Skeletal muscle satellite cell (primary cell): ENCODE data around the gene ARL14EPL.
"Not testable (repeated sequence)": the region's sequence is repeated elsewhere in the genome, so short reads cannot be mapped to it uniquely, and the experiment has no call there.

Experiments used
- H3K27me3 ChIP-seq: 2 replicates; pipeline ENCODE4 v1.7.0; 2013; ENCODE audit warnings: low read length; ENCODE audit not compliant: control insufficient read depth, insufficient read depth
- H3K36me3 ChIP-seq: 2 replicates; pipeline ENCODE4 v1.7.0; 2013; ENCODE audit warnings: mild to moderate bottlenecking, control low read depth, low read length; ENCODE audit not compliant: insufficient read depth
- H3K4me1 ChIP-seq: 2 replicates; pipeline ENCODE4 v1.7.0; 2013; ENCODE audit warnings: low read length; ENCODE audit not compliant: control insufficient read depth, insufficient read depth
- H3K4me2 ChIP-seq: 2 replicates; pipeline ENCODE4 v1.7.0; 2013; ENCODE audit warnings: mild to moderate bottlenecking, low read length
- H3K4me3 ChIP-seq: 2 replicates; pipeline ENCODE4 v1.7.0; 2013; ENCODE audit warnings: low read length
- H3K9ac ChIP-seq: 2 replicates; pipeline ENCODE4 v1.7.0; 2013; ENCODE audit warnings: mild to moderate bottlenecking, low read depth, low read length, moderate library complexity
- H3K9me3 ChIP-seq: replicated peaks from 2 replicates; pipeline ENCODE4 v1.7.0; 2013; ENCODE audit warnings: mild to moderate bottlenecking, control low read depth, low read length

Gene ARL14EPL

DNA sequence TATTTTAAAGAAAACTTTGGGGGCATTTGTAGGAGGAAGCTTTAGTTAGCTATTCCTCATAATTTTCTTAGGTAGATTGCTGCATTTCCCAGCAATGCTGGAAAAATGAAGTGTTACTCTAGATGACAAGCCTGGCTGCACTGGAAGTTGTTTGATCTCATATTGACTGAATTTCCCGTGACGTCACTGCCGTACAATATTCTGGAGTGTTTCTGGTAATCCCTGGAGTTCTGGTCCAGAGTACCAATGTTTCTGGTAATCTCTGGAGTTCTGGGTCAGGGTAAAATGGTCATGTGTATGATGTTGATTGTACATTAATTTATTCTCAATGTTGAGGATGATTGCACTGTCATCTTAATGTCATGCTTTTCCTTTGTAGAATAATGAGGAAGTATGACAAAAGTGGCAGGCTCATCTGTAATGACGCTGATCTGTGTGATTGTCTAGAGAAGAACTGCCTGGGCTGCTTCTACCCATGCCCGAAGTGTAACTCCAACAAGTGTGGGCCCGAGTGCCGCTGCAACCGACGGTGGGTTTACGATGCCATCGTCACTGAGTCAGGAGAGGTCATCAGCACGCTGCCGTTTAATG, 26.2 kb downstream of the ARL14EPL start:
- H3K4me2 ChIP-seq = no peak overlapping the region
- no peak overlapping the region for H3K9ac ChIP-seq
- H3K4me3 ChIP-seq = no peak overlapping the region
- H3K36me3 ChIP-seq = no peaks in the 10 kb centered on the region
- no peaks in the 10 kb centered on the region for H3K9me3 ChIP-seq
- peaks cover 12% of the 10 kb centered on the region for H3K27me3 ChIP-seq
- no peaks in the 10 kb centered on the region for H3K4me1 ChIP-seq

GRCh38 chr5:116062352-116062751, 30.1 kb downstream of the ARL14EPL start:
- H3K9ac ChIP-seq = no peak overlapping the region
- H3K27me3 ChIP-seq = peaks cover 15% of the 10 kb centered on the region
- H3K4me3 ChIP-seq = no peak overlapping the region
- H3K36me3 ChIP-seq = no peaks in the 10 kb centered on the region
- no peaks in the 10 kb centered on the region for H3K4me1 ChIP-seq
- H3K4me2 ChIP-seq = no peak overlapping the region
- H3K9me3 ChIP-seq = no peaks in the 10 kb centered on the region

DNA sequence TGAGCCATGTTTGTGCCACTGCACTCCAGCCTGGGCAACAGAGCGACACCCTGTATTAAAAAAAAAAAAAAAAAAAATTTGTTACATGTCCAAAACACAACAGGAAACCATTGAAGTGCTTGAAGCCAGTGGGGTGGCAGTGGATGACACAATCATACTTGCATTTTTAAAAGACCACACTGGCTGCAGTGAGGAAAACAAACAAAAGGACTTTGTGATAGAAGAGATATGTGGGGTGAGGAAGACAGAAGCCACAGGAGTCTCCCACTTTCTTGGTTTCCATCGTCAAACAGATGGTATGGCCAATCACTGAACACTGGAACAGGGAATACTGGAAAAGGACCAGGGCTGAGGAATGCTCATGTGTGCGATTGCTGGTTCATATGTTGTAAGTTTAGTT, 31.7 kb downstream of the ARL14EPL start:
- no peaks in the 10 kb centered on the region for H3K36me3 ChIP-seq
- H3K4me3 ChIP-seq = no peak overlapping the region
- peaks cover 14% of the 10 kb centered on the region for H3K27me3 ChIP-seq
- no peaks in the 10 kb centered on the region for H3K9me3 ChIP-seq
- no peak overlapping the region for H3K9ac ChIP-seq
- H3K4me1 ChIP-seq = no peaks in the 10 kb centered on the region
- no peak overlapping the region for H3K4me2 ChIP-seq

GRCh38 chr5:116068028-116068632, 35.9 kb downstream of the ARL14EPL start:
- H3K36me3 ChIP-seq = no peaks in the 10 kb centered on the region
- H3K4me3 ChIP-seq = no peak overlapping the region
- peaks cover 3% of the 10 kb centered on the region for H3K27me3 ChIP-seq
- no peak overlapping the region for H3K9ac ChIP-seq
- no peaks in the 10 kb centered on the region for H3K9me3 ChIP-seq
- H3K4me1 ChIP-seq = no peaks in the 10 kb centered on the region
- no peak overlapping the region for H3K4me2 ChIP-seq

DNA sequence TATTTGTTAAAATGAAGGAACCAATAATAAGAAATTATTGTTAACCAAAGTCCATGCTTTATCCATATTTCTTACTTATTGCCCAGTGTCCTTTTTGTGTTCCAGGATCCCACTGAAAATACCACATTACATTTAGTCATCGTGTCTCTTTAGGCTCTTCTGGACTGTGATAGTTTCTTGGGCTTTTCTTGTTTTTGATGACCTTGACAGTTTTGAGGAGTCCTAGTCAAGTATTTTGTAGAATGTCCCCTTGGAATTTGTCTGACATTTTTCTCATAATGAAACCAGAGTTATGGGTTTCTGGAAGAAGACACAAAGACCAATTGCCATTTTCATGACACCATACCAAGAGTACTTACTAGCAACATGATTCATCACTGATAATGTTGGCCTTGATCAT, 38.9 kb downstream of the ARL14EPL start:
- Histone ChIP-seq H3K9ac (no peak overlapping the region), H3K9me3 (no peaks in the 10 kb centered on the region), H3K36me3 (no peaks in the 10 kb centered on the region), H3K4me1 (no peaks in the 10 kb centered on the region), H3K27me3 (peaks cover 3% of the 10 kb centered on the region), H3K4me3 (no peak overlapping the region), H3K4me2 (no peak overlapping the region)

GRCh38 chr5:116075191-116075831, 43.0 kb downstream of the ARL14EPL start:
- Histone ChIP-seq H3K36me3 (no peaks in the 10 kb centered on the region), H3K4me1 (no peaks in the 10 kb centered on the region), H3K4me2 (no peak overlapping the region), H3K9me3 (no peaks in the 10 kb centered on the region), H3K9ac (no peak overlapping the region), H3K4me3 (no peak overlapping the region), H3K27me3 (no peaks in the 10 kb centered on the region)

DNA sequence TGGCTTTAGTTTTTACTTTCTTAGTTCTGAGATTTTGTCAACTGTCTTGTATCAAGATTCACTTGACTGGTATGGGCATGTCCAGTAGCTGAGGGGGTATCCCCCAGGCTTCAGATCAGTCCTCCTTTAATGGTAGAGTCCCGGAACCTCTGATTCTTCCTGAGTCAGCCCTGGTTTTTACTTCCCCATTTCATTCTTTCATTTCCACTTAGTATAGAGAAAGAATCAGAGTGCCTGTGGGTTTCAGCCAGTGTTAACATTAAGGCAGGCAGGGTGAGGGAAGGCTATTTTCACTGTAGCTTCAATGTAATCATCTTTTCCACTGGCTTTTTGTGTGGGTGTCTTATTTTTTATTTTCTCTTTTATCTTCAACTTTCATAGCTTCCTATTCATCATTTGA, 44.2 kb downstream of the ARL14EPL start:
- Histone ChIP-seq H3K9me3 (no peaks in the 10 kb centered on the region), H3K4me1 (no peaks in the 10 kb centered on the region), H3K4me2 (no peak overlapping the region), H3K27me3 (no peaks in the 10 kb centered on the region), H3K9ac (no peak overlapping the region), H3K4me3 (no peak overlapping the region), H3K36me3 (no peaks in the 10 kb centered on the region)

GRCh38 chr5:116078199-116078598, 45.9 kb downstream of the ARL14EPL start:
- no peaks in the 10 kb centered on the region for H3K9me3 ChIP-seq
- no peaks in the 10 kb centered on the region for H3K36me3 ChIP-seq
- no peak overlapping the region for H3K9ac ChIP-seq
- H3K4me2 ChIP-seq = no peak overlapping the region
- no peak overlapping the region for H3K4me3 ChIP-seq
- no peaks in the 10 kb centered on the region for H3K4me1 ChIP-seq
- no peaks in the 10 kb centered on the region for H3K27me3 ChIP-seq

GRCh38 chr5:116084287-116084691, 52.0 kb downstream of the ARL14EPL start:
- no peaks in the 10 kb centered on the region for H3K27me3 ChIP-seq
- H3K4me2 ChIP-seq = peak overlapping the region; percentile 80
- peaks cover 9% of the 10 kb centered on the region for H3K4me1 ChIP-seq
- H3K9me3 ChIP-seq = no peaks in the 10 kb centered on the region
- H3K9ac ChIP-seq = peak overlapping the region; percentile 97
- H3K4me3 ChIP-seq = peak overlapping the region; percentile 75
- H3K36me3 ChIP-seq = peaks cover 8% of the 10 kb centered on the region

DNA sequence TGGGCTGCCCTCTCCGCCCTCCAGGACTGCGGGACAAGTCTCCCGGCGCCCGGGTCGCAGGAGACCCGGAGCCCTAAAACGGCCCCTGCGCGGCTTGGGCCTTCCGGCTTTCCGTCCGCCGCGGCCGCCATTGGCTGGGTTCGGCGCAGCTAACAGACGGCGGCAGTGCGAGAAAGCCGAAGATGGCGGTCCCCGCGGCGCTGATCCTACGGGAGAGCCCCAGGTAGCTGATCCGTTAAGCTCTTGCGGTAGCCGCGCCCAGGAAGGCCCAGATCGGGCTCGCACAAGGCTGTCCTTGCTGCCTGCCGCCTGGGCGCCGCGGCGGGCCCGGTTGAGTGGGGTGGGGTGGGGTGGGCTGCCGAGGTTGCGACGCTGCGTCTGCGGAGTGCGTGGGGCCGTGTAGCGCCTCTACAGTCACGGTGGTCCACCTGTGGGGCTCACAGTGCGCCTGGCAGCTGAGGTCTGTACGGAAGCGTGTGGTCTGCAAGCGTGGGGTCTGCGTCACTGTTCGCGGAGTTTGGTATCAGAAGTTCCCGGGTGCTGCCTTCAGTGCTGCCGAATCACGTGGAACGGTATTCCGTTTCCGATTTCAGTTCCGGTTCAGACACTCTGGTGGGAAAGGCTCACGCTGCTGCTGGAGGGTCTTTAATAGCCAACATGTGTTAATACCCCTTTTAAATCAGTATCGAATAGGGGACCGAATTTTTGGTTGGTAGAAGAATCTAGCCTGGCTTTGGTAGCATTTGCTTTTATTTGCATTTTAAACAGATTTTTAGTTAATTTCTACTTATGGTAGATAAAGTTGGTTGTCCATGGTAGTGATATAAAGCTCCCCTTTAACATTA, 52.8 kb downstream of the ARL14EPL start, which contains the start of gene COMMD10:
Gene COMMD10 (plus strand): TSS at position 155 of the 845 bp plus-strand sequence.
- Histone ChIP-seq H3K9ac (peak within 1 kb of the TSS; percentile 97), H3K4me1 (peaks cover 9% of the 10 kb centered on the region), H3K27me3 (no peaks in the 10 kb centered on the region), H3K36me3 (peaks cover 9% of the 10 kb centered on the region), H3K9me3 (no peaks in the 10 kb centered on the region), H3K4me2 (peak within 1 kb of the TSS; percentile 80), H3K4me3 (peak within 1 kb of the TSS; percentile 75)

DNA sequence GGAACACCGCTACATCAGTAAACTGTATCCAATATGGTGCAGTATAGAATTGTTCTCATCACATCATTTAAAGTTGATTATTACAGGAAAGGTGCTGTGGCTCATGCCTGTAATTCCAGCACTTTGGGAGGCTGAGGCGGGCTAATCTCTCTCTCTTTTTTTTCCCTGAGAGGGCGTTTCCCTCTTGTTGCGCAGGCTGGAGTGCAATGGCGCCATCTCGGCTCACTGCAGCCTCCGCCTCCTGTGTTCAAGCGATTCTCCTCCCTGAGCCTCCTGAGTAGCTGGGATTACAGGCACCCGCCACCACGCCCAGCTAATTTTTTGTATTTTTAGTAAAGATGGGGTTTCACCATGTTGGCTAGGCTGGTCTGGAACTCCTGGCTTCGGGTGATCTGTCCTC, 54.0 kb downstream of the ARL14EPL start:
- not testable (repeated sequence) for H3K9me3 ChIP-seq, H3K4me1 ChIP-seq, H3K9ac ChIP-seq, H3K36me3 ChIP-seq, H3K27me3 ChIP-seq
- peak overlapping the region; percentile 75 for H3K4me3 ChIP-seq
- H3K4me2 ChIP-seq = peak overlapping the region; percentile 80
